ENCODE data around the gene CIBAR2. TPM values are rescaled to one million over a fixed set of nuclear protein-coding genes. Genes with fewer than 3 reads are reported as not detected.

CIBAR2 gene
- total RNA-seq, 2 experiments from 2014 or later = not detected

- H3K27ac Mint-ChIP-seq = no peak overlapping the region
- H3K27me3 ChIP-seq (ENCODE audit: control insufficient read depth in 1 of 2, insufficient read depth in 2 of 2, low read length in 2 of 2) = peaks cover 22 to 33% of the 10 kb centered on the region in 2 experiments
- POLR2A ChIA-PET = no interaction called here
- intact Hi-C loops (cut with DNase I, micrococcal nuclease) = no loop called here
- H3K4me3 Mint-ChIP-seq = no peak overlapping the region
- H3K9me3 Mint-ChIP-seq = no peaks in the 10 kb centered on the region
- no peak overlapping the region for H3K4me3 ChIP-seq (ENCODE audit: low read length)
- CTCF ChIA-PET = interaction anchor here (0.5 kb wide), 1 partner anchor 9 kb away, joined by 3 read pairs; no protein-coding TSS in a partner anchor
- TF ChIP-seq CTCF (IDR thresholded peaks at IDR 0.05) = no peak
- no peaks in the 10 kb centered on the region for H3K36me3 Mint-ChIP-seq (ENCODE audit: low read depth)
- H3K36me3 ChIP-seq (ENCODE audit: insufficient read depth, low read length) = no peaks in the 10 kb centered on the region
- H3K9me3 ChIP-seq (ENCODE audit: control insufficient read depth in 1 of 2, insufficient read depth in 1 of 2, low read length in 2 of 2) = peaks cover 0 to 12% of the 10 kb centered on the region in 2 experiments
- no peak for DNase-seq
- peaks cover 16% of the 10 kb centered on the region for H3K4me1 ChIP-seq (ENCODE audit: insufficient read depth, low read length)
- H3K4me1 Mint-ChIP-seq (ENCODE audit: low read depth) = no peaks in the 10 kb centered on the region
- no peak overlapping the region for H3K27ac ChIP-seq (ENCODE audit: low read depth in 1 of 2, low read length in 2 of 2)
- peaks cover 33% of the 10 kb centered on the region for H3K27me3 Mint-ChIP-seq
- no peak for ATAC-seq (ENCODE audit: poor library complexity)
Observed at GRCh38 chr16:85139881-85140339, 27.6 kb upstream of the CIBAR2 start.

GRCh38 chr16:85138825-85139627 lies 26.8 kb upstream of the CIBAR2 start:
- CTCF ChIA-PET = no interaction called here
- TF ChIP-seq CTCF (IDR thresholded peaks at IDR 0.05) = no peak
- Histone ChIP-seq H3K27me3 (ENCODE audit: control insufficient read depth in 1 of 2, insufficient read depth in 2 of 2, low read length in 2 of 2) (peaks cover 22 to 33% of the 10 kb centered on the region in 2 experiments), H3K27ac (ENCODE audit: low read depth in 1 of 2, low read length in 2 of 2) (no peak overlapping the region), H3K4me1 (ENCODE audit: insufficient read depth, low read length) (peaks cover 23% of the 10 kb centered on the region), H3K4me3 (ENCODE audit: low read length) (no peak overlapping the region), H3K36me3 (ENCODE audit: insufficient read depth, low read length) (no peaks in the 10 kb centered on the region), H3K9me3 (ENCODE audit: control insufficient read depth in 1 of 2, insufficient read depth in 1 of 2, low read length in 2 of 2) (peaks cover 0 to 12% of the 10 kb centered on the region in 2 experiments)
- DNase-seq (no peak), ATAC-seq (ENCODE audit: poor library complexity) (no peak)
- POLR2A ChIA-PET = no interaction called here
- H3K27me3 Mint-ChIP-seq = peaks cover 33% of the 10 kb centered on the region
- no peak overlapping the region for H3K27ac Mint-ChIP-seq
- H3K9me3 Mint-ChIP-seq = no peaks in the 10 kb centered on the region
- no peaks in the 10 kb centered on the region for H3K4me1 Mint-ChIP-seq (ENCODE audit: low read depth)
- intact Hi-C loops (cut with DNase I, micrococcal nuclease) = no loop called here
- no peaks in the 10 kb centered on the region for H3K36me3 Mint-ChIP-seq (ENCODE audit: low read depth)
- no peak overlapping the region for H3K4me3 Mint-ChIP-seq

- Mint-ChIP-seq H3K27ac (no peak overlapping the region), H3K27me3 (peaks cover 33% of the 10 kb centered on the region), H3K4me3 (no peak overlapping the region), H3K4me1 (ENCODE audit: low read depth) (no peaks in the 10 kb centered on the region), H3K9me3 (no peaks in the 10 kb centered on the region), H3K36me3 (ENCODE audit: low read depth) (no peaks in the 10 kb centered on the region)
- Histone ChIP-seq H3K9me3 (ENCODE audit: control insufficient read depth in 1 of 2, insufficient read depth in 1 of 2, low read length in 2 of 2) (peaks cover 0 to 12% of the 10 kb centered on the region in 2 experiments), H3K27me3 (ENCODE audit: control insufficient read depth in 1 of 2, insufficient read depth in 2 of 2, low read length in 2 of 2) (peaks cover 22 to 33% of the 10 kb centered on the region in 2 experiments), H3K27ac (ENCODE audit: low read depth in 1 of 2, low read length in 2 of 2) (no peak overlapping the region), H3K4me1 (ENCODE audit: insufficient read depth, low read length) (peaks cover 23% of the 10 kb centered on the region), H3K4me3 (ENCODE audit: low read length) (no peak overlapping the region), H3K36me3 (ENCODE audit: insufficient read depth, low read length) (no peaks in the 10 kb centered on the region)
- ChIA-PET CTCF (no interaction called here), POLR2A (no interaction called here)
- no peak for ATAC-seq (ENCODE audit: poor library complexity)
- no peak for TF ChIP-seq CTCF (IDR thresholded peaks at IDR 0.05)
- no peak for DNase-seq
- intact Hi-C loops (cut with DNase I, micrococcal nuclease) = no loop called here
Observed at GRCh38 chr16:85138073-85138824, 26.0 kb upstream of the CIBAR2 start.
